Neural progenitor cell (in vitro differentiated cells): ENCODE data around the gene SLC5A2.

Experiments
- EZH2phosphoT487 ChIP-seq: fragments of 200-600 bp; sonication (generic); IDR thresholded peaks from 2 replicates; pipeline ENCODE4 v1.6.1; 2017; ENCODE audit warnings: antibody characterized with exemption
- TF ChIP-seq, protein P1 (sequence below): fragments of 200-600 bp; sonication (generic); IDR thresholded peaks from 2 replicates; pipeline ENCODE4 v1.5.1; 2017; ENCODE audit warnings: antibody characterized with exemption, mild to moderate bottlenecking

DNA sequence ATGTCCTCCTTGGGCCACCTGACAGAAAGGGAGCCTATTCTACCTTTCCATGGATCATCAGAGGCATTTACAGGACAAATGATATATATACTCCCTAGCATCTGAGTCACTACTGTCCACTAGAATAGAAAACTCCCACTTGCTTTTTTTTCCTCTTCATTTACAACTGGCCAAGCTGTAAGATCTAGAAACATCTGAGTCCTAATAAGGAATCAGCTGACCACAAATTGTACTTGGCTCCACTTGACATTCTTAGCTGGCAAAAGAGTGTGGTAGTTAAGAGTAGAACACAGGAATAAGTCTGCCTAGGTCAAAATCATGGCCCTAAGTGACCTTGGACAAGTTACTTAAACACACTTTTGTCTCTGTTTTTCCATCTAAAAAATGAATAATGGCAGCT lies 20.1 kb downstream of the SLC5A2 start:
- TF ChIP-seq, protein P1, sequence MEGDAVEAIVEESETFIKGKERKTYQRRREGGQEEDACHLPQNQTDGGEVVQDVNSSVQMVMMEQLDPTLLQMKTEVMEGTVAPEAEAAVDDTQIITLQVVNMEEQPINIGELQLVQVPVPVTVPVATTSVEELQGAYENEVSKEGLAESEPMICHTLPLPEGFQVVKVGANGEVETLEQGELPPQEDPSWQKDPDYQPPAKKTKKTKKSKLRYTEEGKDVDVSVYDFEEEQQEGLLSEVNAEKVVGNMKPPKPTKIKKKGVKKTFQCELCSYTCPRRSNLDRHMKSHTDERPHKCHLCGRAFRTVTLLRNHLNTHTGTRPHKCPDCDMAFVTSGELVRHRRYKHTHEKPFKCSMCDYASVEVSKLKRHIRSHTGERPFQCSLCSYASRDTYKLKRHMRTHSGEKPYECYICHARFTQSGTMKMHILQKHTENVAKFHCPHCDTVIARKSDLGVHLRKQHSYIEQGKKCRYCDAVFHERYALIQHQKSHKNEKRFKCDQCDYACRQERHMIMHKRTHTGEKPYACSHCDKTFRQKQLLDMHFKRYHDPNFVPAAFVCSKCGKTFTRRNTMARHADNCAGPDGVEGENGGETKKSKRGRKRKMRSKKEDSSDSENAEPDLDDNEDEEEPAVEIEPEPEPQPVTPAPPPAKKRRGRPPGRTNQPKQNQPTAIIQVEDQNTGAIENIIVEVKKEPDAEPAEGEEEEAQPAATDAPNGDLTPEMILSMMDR = no peak
- TF ChIP-seq EZH2phosphoT487 = no peak
